Cardiac fibroblast (primary cell): ENCODE data around the gene CYSTM1.
A peak's percentile ranks its signal among the peaks of the same experiment; 100 is the strongest.
"Not testable (repeated sequence)": the region's sequence is repeated elsewhere in the genome, so short reads cannot be mapped to it uniquely, and the experiment has no call there.

Source experiments
- DNase-seq, 2 donors: peaks; one replicate each; pipeline versions ENCODE4 v3.0.0 to v3.0.0-alpha.2; 2010; ENCODE audit warnings: low read depth in 2 of 2
- H3K4me3 ChIP-seq, 2 donors: replicated peaks in 1 of 2; 1 replicate in 1 of 2; 2 replicates in 1 of 2; pipeline ENCODE4 v1.5.1; 2011; ENCODE audit warnings: low read depth in 2 of 2, low read length in 2 of 2, mild to moderate bottlenecking in 2 of 2, moderate library complexity in 1 of 2
- TF ChIP-seq, protein P1 (sequence below): IDR thresholded peaks from one replicate; pipeline ENCODE4 v1.5.1; 2011; ENCODE audit warnings: low read depth, mild to moderate bottlenecking, low read length, inconsistent platforms

CYSTM1 gene

DNA sequence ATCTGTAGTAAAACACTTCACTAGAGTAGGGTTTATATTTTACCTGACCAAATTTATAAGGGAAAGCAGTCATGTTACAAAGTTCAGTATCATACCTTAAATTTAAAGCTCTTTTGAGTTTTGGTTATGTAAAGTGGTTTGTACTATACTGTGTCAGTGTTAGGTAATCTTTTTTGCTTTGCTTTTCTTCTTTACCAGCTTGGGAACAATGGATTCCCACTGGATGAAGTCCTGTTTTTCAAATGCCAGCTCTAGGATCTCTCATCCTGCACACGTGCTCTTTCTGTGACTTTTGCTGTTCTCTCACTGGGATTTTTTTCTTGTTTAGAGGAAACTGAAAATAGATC lies 15.9 kb downstream of the CYSTM1 start:
- H3K4me3 ChIP-seq = no peak overlapping the region
- DNase-seq = no peak
- TF ChIP-seq, protein P1, sequence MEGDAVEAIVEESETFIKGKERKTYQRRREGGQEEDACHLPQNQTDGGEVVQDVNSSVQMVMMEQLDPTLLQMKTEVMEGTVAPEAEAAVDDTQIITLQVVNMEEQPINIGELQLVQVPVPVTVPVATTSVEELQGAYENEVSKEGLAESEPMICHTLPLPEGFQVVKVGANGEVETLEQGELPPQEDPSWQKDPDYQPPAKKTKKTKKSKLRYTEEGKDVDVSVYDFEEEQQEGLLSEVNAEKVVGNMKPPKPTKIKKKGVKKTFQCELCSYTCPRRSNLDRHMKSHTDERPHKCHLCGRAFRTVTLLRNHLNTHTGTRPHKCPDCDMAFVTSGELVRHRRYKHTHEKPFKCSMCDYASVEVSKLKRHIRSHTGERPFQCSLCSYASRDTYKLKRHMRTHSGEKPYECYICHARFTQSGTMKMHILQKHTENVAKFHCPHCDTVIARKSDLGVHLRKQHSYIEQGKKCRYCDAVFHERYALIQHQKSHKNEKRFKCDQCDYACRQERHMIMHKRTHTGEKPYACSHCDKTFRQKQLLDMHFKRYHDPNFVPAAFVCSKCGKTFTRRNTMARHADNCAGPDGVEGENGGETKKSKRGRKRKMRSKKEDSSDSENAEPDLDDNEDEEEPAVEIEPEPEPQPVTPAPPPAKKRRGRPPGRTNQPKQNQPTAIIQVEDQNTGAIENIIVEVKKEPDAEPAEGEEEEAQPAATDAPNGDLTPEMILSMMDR = no peak

DNA sequence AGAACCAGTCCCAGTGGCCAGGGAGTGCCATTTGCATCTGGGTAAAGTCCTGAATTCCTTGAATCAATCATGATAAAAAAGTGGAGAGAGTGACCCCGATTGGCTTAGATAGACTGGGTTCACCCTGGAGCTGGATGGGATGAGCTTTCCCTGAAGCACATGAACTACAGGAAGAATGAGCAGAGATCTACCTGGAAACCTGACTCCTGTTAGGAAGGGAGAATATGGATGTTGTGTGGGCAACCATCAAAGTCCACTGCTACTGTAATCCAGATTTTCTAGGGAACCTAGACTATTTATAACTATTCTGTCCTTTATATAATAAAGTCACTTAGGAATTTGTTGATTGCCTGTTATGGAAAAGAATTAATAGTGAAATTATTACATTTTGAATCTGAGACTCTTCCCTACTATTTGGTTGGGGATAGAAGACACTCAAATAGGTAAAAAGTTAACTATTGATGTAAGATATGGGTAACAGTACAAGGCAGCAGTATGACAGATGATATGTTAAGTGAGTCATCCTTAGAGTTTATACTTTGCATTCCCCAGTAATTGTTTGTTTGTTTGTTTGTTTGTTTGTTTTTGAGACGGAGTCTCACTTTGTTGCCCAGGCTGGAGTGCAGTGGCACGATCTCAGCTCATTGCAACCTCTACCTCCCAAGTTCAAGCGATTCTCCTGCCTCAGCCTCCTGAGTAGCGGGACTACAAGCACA lies 17.9 kb downstream of the CYSTM1 start:
- DNase-seq = no peak
- no peak overlapping the region for H3K4me3 ChIP-seq

DNA sequence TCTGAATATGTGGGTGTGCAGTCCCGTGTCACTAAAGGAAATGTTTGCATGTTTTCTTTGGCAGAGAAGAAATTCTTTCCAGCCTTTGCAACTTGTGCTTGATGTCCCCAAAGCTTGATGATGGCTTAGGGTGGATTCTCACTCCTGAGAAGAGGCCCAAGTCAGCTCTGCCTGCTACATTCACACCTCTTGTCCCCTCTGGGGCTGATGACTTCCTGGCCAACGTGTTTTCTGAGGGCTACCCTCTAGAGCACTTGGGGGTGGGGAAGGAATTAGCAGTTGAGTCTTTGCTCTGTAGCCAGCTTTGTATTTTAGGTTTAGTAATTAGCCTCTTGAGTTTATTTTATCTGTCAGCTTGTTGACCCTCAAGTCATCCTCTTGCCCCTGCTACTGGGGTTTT lies 19.7 kb downstream of the CYSTM1 start:
- no peak for DNase-seq
- TF ChIP-seq, protein P1 = no peak
- H3K4me3 ChIP-seq = no peak overlapping the region

More for the DNA sequence above, 17.9 kb downstream of the CYSTM1 start:
- TF ChIP-seq, protein P1 = no peak

DNA sequence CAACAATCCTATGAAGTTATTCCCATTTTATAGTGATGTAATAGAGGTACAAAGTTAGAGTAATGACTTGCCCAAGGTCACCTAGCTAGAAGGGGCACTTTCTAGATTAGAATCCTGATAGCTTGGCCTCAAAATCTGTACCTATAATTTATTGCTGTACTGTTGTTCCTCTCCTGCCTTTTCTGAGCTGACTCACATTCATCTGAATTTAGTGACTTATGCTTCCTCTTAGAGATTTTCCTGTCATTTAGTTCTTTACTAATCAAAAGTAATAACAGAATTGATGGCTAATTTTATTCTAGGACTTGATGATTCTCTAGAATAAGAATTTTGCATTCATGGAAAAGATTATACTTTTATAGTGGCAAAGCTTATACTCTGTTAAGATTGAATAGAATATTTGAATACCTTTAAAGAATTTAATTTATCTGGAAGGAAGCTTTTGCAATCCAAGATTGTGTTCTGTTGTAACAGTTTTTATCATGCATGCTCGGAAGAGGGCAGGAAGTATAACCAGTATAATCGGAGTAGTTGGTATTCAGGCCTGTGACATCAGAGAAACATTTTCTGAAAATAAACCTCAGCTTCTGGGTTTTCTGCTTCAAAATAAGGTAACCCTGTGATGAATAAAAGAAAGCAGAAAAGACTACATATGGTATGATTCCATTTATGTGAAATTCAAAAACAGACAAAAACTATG lies 21.3 kb downstream of the CYSTM1 start:
- H3K4me3 ChIP-seq = no peak overlapping the region
- peak; percentile 29 to 68 for DNase-seq
- TF ChIP-seq, protein P1 = no peak

DNA sequence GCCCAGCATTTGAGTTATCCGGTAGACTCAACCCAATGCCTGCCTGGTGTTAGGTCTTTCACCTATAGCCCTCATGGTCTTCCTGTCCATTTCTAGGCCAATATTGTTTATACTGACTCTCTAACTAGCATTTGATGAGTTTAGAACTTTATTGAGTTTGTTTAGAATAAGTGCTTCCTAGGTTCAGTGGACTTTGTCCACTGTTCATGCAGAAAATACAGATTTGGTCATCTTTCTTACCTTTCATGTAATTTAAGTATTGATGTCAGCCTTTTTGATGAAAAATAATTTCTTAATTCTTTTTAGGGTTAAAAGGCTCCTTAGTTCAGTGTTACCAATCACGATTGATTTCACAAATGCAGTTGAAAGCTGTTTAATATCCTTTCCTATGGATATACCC lies 22.0 kb downstream of the CYSTM1 start:
- TF ChIP-seq, protein P1 = no peak
- H3K4me3 ChIP-seq = no peak overlapping the region
- no peak for DNase-seq

DNA sequence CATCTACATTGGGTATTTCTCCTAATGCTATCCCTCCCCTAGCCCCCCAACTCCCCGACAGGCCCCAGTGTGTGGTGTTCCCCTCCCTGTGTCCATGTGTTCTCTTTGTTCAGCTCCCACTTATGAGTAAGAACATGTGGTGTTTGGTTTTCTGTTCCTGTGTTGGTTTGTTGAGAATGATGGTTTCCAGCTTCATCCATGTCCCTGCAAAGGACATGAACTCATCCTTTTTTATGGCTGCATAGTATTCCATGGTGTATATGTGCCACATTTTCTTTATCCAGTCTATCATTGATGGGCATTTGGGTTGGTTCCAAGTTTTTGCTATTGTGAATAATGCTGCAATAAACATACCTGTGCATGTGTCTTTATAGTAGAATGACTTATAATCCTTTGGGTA lies 23.9 kb downstream of the CYSTM1 start:
- DNase-seq, H3K4me3 ChIP-seq: not testable (repeated sequence)

DNA sequence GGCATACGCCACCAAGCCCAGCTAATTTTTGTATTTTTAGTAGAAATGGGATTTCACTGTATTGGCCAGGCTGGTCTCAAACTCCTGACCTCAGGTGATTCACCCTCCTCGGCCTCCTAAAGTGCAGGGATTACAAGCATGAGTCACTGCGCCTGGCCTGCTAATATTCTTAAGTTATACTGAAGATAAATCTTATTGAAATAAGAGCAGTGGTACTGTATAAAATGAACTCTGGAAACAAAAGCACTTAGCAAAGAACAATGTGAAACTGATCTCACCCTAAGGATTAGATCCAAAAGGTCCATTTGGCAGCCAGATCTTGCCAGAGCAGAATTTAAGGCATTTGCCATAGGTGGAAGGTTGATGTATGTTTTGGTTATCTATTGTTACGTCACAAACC lies 27.1 kb downstream of the CYSTM1 start:
- TF ChIP-seq, protein P1 = no peak

More for the DNA sequence above, 27.1 kb downstream of the CYSTM1 start:
- peak in 1 of 2 donors; percentile 64 for DNase-seq
- no peak overlapping the region for H3K4me3 ChIP-seq
